HEK293 (cell line): ENCODE measurements around the gene C1QTNF1.

Experiments used
- CTCF ChIA-PET: fragments of 350-600 bp; formaldehyde crosslinking; extraction: SDS; loops from one replicate; lab custom pipeline; 2021; ENCODE audit warnings: antibody characterized with exemption; lab: Yijun Ruan, JAX
- POLR2A ChIA-PET: fragments of 300-600 bp; formaldehyde crosslinking; extraction: SDS; loops from one replicate; lab custom pipeline; 2020; ENCODE audit warnings: antibody characterized with exemption, inconsistent platforms; lab: Yijun Ruan, JAX
- H3K27ac ChIP-seq: fragments of 200-500 bp; sonication (Bioruptor generic); 2 replicates; pipeline ENCODE4 v1.5.1; 2014; ENCODE audit warnings: low read depth, low read length, control low read depth, inconsistent platforms; ENCODE audit errors: extremely low read depth
- H3K36me3 ChIP-seq, 2 experiments: fragments of 200-500 bp in 1 of 2; sonication (Bioruptor generic) in 1 of 2; 1 replicate in 1 of 2; 2 replicates in 1 of 2; pipeline ENCODE4 v1.5.1; 2014 to 2017; ENCODE audit warnings: inconsistent platforms in 2 of 2, low read length in 2 of 2; ENCODE audit not compliant: control insufficient read depth in 2 of 2, insufficient read depth in 1 of 2
- H3K4me1 ChIP-seq: fragments of 200-500 bp; sonication (Bioruptor generic); 2 replicates; pipeline ENCODE4 v1.5.1; 2014; ENCODE audit warnings: mild to moderate bottlenecking, low read length, inconsistent platforms; ENCODE audit not compliant: control insufficient read depth, insufficient read depth
- H3K4me3 ChIP-seq: 2 replicates; pipeline ENCODE4 v1.5.1; 2011; ENCODE audit warnings: low read depth, mild to moderate bottlenecking, control low read depth, low read length, moderate library complexity
- H3K9me3 ChIP-seq: fragments of 200-500 bp; sonication (Bioruptor generic); 2 replicates; pipeline ENCODE4 v1.5.1; 2014; ENCODE audit warnings: low read depth, low read length, inconsistent platforms; ENCODE audit not compliant: control insufficient read depth, insufficient read depth
- IKZF3 ChIP-seq: fragments of 450-650 bp; IDR thresholded peaks from 2 replicates; pipeline ENCODE4 v1.5.0; 2018; ENCODE audit warnings: missing biosample characterization, mild to moderate bottlenecking, missing genetic modification characterization, moderate library complexity
- MYNN ChIP-seq: fragments of 450-650 bp; formaldehyde crosslinking; IDR thresholded peaks from 2 replicates; pipeline ENCODE4 v1.5.1; 2016; ENCODE audit warnings: missing biosample characterization, missing genetic modification characterization, borderline replicate concordance
- OVOL3 ChIP-seq: fragments of 450-650 bp; formaldehyde crosslinking; IDR thresholded peaks from 2 replicates; pipeline ENCODE4 v1.5.1; 2016; ENCODE audit warnings: missing biosample characterization, missing genetic modification characterization
- SETDB1 ChIP-seq: IDR thresholded peaks from one replicate; pipeline ENCODE4 v1.6.1; 2017; ENCODE audit warnings: mild to moderate bottlenecking, low read length, moderate library complexity, mixed read lengths; ENCODE audit not compliant: insufficient read length
- SP7 ChIP-seq: fragments of 450-650 bp; formaldehyde crosslinking; IDR thresholded peaks from 2 replicates; pipeline ENCODE4 v1.5.1; 2016; ENCODE audit warnings: missing biosample characterization, missing genetic modification characterization
- ZBTB7A ChIP-seq: fragments of 450-650 bp; formaldehyde crosslinking; IDR thresholded peaks from 2 replicates; pipeline ENCODE4 v1.5.1; 2016; ENCODE audit warnings: low read depth, missing biosample characterization, missing genetic modification characterization
- ZFHX2 ChIP-seq: fragments of 450-650 bp; formaldehyde crosslinking; conservative IDR thresholded peaks from 2 replicates; pipeline ENCODE4 v1.5.1; 2016; ENCODE audit warnings: missing biosample characterization, missing genetic modification characterization
- ZNF16 ChIP-seq: fragments of 450-650 bp; formaldehyde crosslinking; IDR thresholded peaks from 2 replicates; pipeline ENCODE4 v1.5.1; 2016; ENCODE audit warnings: low read depth, missing biosample characterization, missing genetic modification characterization
- ZNF169 ChIP-seq: fragments of 450-650 bp; formaldehyde crosslinking; IDR thresholded peaks from 2 replicates; pipeline ENCODE4 v1.5.1; 2016; ENCODE audit warnings: missing biosample characterization, missing genetic modification characterization
- ZNF239 ChIP-seq: fragments of 450-650 bp; formaldehyde crosslinking; IDR thresholded peaks from 2 replicates; pipeline ENCODE4 v1.5.1; 2016; ENCODE audit warnings: missing biosample characterization, missing genetic modification characterization
- ZNF26 ChIP-seq: fragments of 450-650 bp; formaldehyde crosslinking; IDR thresholded peaks from 2 replicates; pipeline ENCODE4 v1.5.1; 2016; ENCODE audit warnings: missing biosample characterization, missing genetic modification characterization
- ZNF394 ChIP-seq: fragments of 450-650 bp; formaldehyde crosslinking; IDR thresholded peaks from 2 replicates; pipeline ENCODE4 v1.5.1; 2016; ENCODE audit warnings: missing biosample characterization, missing genetic modification characterization, mild to moderate bottlenecking, moderate library complexity, borderline replicate concordance
- ZNF529 ChIP-seq: fragments of 450-650 bp; formaldehyde crosslinking; IDR thresholded peaks from 2 replicates; pipeline ENCODE4 v1.5.1; 2017; ENCODE audit warnings: missing genetic modification characterization, missing biosample characterization; ENCODE audit not compliant: insufficient replicate concordance
- ZNF585B ChIP-seq: fragments of 450-650 bp; formaldehyde crosslinking; IDR thresholded peaks from 2 replicates; pipeline ENCODE4 v1.5.1; 2016; ENCODE audit warnings: missing biosample characterization, missing genetic modification characterization
- ZNF776 ChIP-seq: fragments of 450-650 bp; formaldehyde crosslinking; IDR thresholded peaks from 2 replicates; pipeline ENCODE4 v1.5.0; 2017; ENCODE audit warnings: missing biosample characterization, missing genetic modification characterization, borderline replicate concordance
- ZNF777 ChIP-seq: fragments of 450-650 bp; formaldehyde crosslinking; IDR thresholded peaks from 2 replicates; pipeline ENCODE4 v1.5.1; 2017; ENCODE audit warnings: missing biosample characterization, missing genetic modification characterization, borderline replicate concordance
- ZNF785 ChIP-seq: fragments of 450-650 bp; formaldehyde crosslinking; IDR thresholded peaks from 2 replicates; pipeline ENCODE4 v1.5.1; 2016; ENCODE audit warnings: missing biosample characterization, missing genetic modification characterization
- TF ChIP-seq, protein P1 (sequence below): fragments of 450-650 bp; formaldehyde crosslinking; conservative IDR thresholded peaks from 2 replicates; pipeline ENCODE4 v1.5.1; 2016; ENCODE audit warnings: low read depth, missing biosample characterization, missing genetic modification characterization
- TF ChIP-seq, protein P2 (sequence below): fragments of 450-650 bp; formaldehyde crosslinking; IDR thresholded peaks from 2 replicates; pipeline ENCODE4 v1.5.1; 2016; ENCODE audit warnings: missing biosample characterization, missing genetic modification characterization

C1QTNF1 gene

GRCh38 chr17:79036181-79036580 is 12.2 kb downstream of the C1QTNF1 start:
- no peak overlapping the region for H3K27ac ChIP-seq
- ChIA-PET CTCF (interaction anchor here (0.6 to 7.5 kb wide), 11 partner anchors 9 to 356 kb away, joined by 3 to 119 read pairs (median 4); no protein-coding TSS in a partner anchor), POLR2A (interaction anchor here (0.5 to 1.4 kb wide), 2 partner anchors 9 to 170 kb away, joined by 3 to 4 read pairs; no protein-coding TSS in a partner anchor)
- H3K4me1 ChIP-seq, result peaks cover 8% of the 10 kb centered on the region; the same call in 1 of the 2 replicates
- no peak for TF ChIP-seq IKZF3 (tag by site-specific recombination)
- no peak for TF ChIP-seq ZNF776 (tag by site-specific recombination)
- no peak for TF ChIP-seq MYNN (tag by site-specific recombination)
- no peak for TF ChIP-seq ZNF239 (tag by site-specific recombination)
- no peak for TF ChIP-seq OVOL3
- TF ChIP-seq ZNF785 (tag by site-specific recombination), result no peak
- TF ChIP-seq ZNF16 (tag by site-specific recombination), result no peak
- H3K9me3 ChIP-seq, result no peaks in the 10 kb centered on the region
- H3K4me3 ChIP-seq, result no peak overlapping the region
- no peaks in the 10 kb centered on the region for H3K36me3 ChIP-seq

GRCh38 chr17:79036596-79036995 is 12.6 kb downstream of the C1QTNF1 start:
- H3K4me3 ChIP-seq, result no peak overlapping the region
- H3K36me3 ChIP-seq, result no peaks in the 10 kb centered on the region
- no peaks in the 10 kb centered on the region for H3K9me3 ChIP-seq
- peaks cover 8% of the 10 kb centered on the region; the same call in 1 of the 2 replicates for H3K4me1 ChIP-seq
- POLR2A ChIA-PET, result interaction anchor here (0.6 to 1.4 kb wide), 2 partner anchors 8 to 10 kb away, joined by 4 to 6 read pairs; no protein-coding TSS in a partner anchor
- TF ChIP-seq ZBTB7A (no peak), SETDB1 (no peak), ZNF394 (no peak), ZNF26 (tag by site-specific recombination) (no peak), ZNF777 (tag by site-specific recombination) (no peak), OVOL3 (no peak), ZNF169 (tag by site-specific recombination) (no peak), ZFHX2 (no peak), ZNF585B (tag by site-specific recombination) (no peak), ZNF529 (tag by site-specific recombination) (no peak), SP7 (no peak)
- TF ChIP-seq, protein P1, sequence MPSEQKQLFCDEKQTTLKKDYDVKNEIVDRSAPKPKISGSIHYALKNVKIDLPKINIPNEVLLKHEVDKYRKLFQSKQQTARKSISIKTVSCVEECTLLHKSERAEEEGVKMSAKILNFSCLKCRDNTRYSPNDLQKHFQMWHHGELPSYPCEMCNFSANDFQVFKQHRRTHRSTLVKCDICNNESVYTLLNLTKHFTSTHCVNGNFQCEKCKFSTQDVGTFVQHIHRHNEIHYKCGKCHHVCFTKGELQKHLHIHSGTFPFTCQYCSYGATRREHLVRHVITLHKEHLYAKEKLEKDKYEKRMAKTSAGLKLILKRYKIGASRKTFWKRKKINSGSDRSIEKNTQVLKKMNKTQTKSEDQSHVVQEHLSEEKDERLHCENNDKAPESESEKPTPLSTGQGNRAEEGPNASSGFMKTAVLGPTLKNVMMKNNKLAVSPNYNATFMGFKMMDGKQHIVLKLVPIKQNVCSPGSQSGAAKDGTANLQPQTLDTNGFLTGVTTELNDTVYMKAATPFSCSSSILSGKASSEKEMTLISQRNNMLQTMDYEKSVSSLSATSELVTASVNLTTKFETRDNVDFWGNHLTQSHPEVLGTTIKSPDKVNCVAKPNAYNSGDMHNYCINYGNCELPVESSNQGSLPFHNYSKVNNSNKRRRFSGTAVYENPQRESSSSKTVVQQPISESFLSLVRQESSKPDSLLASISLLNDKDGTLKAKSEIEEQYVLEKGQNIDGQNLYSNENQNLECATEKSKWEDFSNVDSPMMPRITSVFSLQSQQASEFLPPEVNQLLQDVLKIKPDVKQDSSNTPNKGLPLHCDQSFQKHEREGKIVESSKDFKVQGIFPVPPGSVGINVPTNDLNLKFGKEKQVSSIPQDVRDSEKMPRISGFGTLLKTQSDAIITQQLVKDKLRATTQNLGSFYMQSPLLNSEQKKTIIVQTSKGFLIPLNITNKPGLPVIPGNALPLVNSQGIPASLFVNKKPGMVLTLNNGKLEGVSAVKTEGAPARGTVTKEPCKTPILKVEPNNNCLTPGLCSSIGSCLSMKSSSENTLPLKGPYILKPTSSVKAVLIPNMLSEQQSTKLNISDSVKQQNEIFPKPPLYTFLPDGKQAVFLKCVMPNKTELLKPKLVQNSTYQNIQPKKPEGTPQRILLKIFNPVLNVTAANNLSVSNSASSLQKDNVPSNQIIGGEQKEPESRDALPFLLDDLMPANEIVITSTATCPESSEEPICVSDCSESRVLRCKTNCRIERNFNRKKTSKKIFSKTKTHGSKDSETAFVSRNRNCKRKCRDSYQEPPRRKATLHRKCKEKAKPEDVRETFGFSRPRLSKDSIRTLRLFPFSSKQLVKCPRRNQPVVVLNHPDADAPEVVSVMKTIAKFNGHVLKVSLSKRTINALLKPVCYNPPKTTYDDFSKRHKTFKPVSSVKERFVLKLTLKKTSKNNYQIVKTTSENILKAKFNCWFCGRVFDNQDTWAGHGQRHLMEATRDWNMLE (tag by site-specific recombination), result no peak
- TF ChIP-seq, protein P2, sequence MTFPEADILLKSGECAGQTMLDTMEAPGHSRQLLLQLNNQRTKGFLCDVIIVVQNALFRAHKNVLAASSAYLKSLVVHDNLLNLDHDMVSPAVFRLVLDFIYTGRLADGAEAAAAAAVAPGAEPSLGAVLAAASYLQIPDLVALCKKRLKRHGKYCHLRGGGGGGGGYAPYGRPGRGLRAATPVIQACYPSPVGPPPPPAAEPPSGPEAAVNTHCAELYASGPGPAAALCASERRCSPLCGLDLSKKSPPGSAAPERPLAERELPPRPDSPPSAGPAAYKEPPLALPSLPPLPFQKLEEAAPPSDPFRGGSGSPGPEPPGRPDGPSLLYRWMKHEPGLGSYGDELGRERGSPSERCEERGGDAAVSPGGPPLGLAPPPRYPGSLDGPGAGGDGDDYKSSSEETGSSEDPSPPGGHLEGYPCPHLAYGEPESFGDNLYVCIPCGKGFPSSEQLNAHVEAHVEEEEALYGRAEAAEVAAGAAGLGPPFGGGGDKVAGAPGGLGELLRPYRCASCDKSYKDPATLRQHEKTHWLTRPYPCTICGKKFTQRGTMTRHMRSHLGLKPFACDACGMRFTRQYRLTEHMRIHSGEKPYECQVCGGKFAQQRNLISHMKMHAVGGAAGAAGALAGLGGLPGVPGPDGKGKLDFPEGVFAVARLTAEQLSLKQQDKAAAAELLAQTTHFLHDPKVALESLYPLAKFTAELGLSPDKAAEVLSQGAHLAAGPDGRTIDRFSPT (tag by site-specific recombination), result no peak
- TF ChIP-seq, all 188 proteins: peak for 0
- no peak overlapping the region for H3K27ac ChIP-seq
- CTCF ChIA-PET, result interaction anchor here (0.6 to 7.5 kb wide), 11 partner anchors 8 to 364 kb away, joined by 3 to 119 read pairs (median 4); no protein-coding TSS in a partner anchor
